Neural cell (in vitro differentiated cells): ENCODE results near the gene ARF1. TPM values are rescaled to one million over a fixed set of nuclear protein-coding genes. Genes with fewer than 3 reads are reported as not detected.

Source experiments
- H2AFZ ChIP-seq: fragments of 200-600, 300-800 bp; sonication (generic), shearing (Covaris generic); 2 replicates; pipeline ENCODE4 v1.6.0; 2014; ENCODE audit warnings: low read depth, mild to moderate bottlenecking, antibody characterized with exemption, low read length, moderate library complexity
- H3F3A ChIP-seq: fragments of 200-600 bp; shearing (Covaris generic); 2 replicates; pipeline ENCODE4 v1.6.1; 2016; ENCODE audit warnings: mild to moderate bottlenecking, moderate library complexity, mixed read lengths, antibody characterized with exemption, low read length; ENCODE audit not compliant: insufficient read depth, poor library complexity, severe bottlenecking
- H3K27ac ChIP-seq: fragments of 200-600, 300-800 bp; sonication (generic), shearing (Covaris generic); 2 replicates; pipeline ENCODE4 v1.5.1; 2014; ENCODE audit warnings: mild to moderate bottlenecking, low read length, moderate library complexity
- H3K27me3 ChIP-seq: fragments of 300-800, 200-600 bp; sonication (generic), shearing (Covaris generic); 2 replicates; pipeline ENCODE4 v1.6.0; 2014; ENCODE audit warnings: mild to moderate bottlenecking, low read depth, low read length, moderate library complexity; ENCODE audit not compliant: insufficient read depth
- H3K36me3 ChIP-seq: fragments of 300-800, 200-600 bp; sonication (generic), shearing (Covaris generic); 2 replicates; pipeline ENCODE4 v1.5.1; 2014; ENCODE audit warnings: mild to moderate bottlenecking, antibody characterized with exemption, low read length, moderate library complexity; ENCODE audit not compliant: insufficient read depth
- H3K4me2 ChIP-seq: fragments of 300-800, 200-600 bp; sonication (generic), shearing (Covaris generic); 2 replicates; pipeline ENCODE4 v1.6.0; 2014; ENCODE audit warnings: mild to moderate bottlenecking, low read length
- H3K4me3 ChIP-seq: fragments of 300-800, 200-600 bp; sonication (generic), shearing (Covaris generic); 2 replicates; pipeline ENCODE4 v1.5.1; 2014; ENCODE audit warnings: mild to moderate bottlenecking, low read length, moderate library complexity
- H3K79me2 ChIP-seq: fragments of 200-600 bp; shearing (Covaris generic); replicated peaks from 2 replicates; pipeline ENCODE4 v1.6.0; 2014; ENCODE audit warnings: mild to moderate bottlenecking, low read length, moderate library complexity; ENCODE audit not compliant: insufficient read depth
- H3K9ac ChIP-seq: fragments of 300-800, 200-600 bp; sonication (generic), shearing (Covaris generic); 2 replicates; pipeline ENCODE4 v1.6.1; 2016; ENCODE audit warnings: mild to moderate bottlenecking, low read length, mixed read lengths
- H3K9me2 ChIP-seq: fragments of 200-600 bp; shearing (Covaris generic); 2 replicates; pipeline ENCODE4 v1.6.1; 2016; ENCODE audit warnings: mild to moderate bottlenecking, low read length, mixed read lengths; ENCODE audit not compliant: insufficient read depth
- H3K9me3 ChIP-seq: fragments of 200-600, 300-800 bp; sonication (generic), shearing (Covaris generic); 2 replicates; pipeline ENCODE4 v1.6.1; 2016; ENCODE audit warnings: mild to moderate bottlenecking, mixed run types, low read length, moderate library complexity, mixed read lengths
- H4K20me1 ChIP-seq: fragments of 200-600 bp; shearing (Covaris generic); 2 replicates; pipeline ENCODE4 v1.6.1; 2016; ENCODE audit warnings: mild to moderate bottlenecking, mixed run types; ENCODE audit not compliant: insufficient read depth
- CTCF ChIP-seq: fragments of 450-650 bp; IDR thresholded peaks from 2 replicates; pipeline ENCODE4 v1.5.1; 2014; ENCODE audit warnings: antibody characterized with exemption, mild to moderate bottlenecking, moderate library complexity; ENCODE audit not compliant: poor library complexity, severe bottlenecking
- EP300 ChIP-seq: fragments of 450-650 bp; conservative IDR thresholded peaks from 2 replicates; pipeline ENCODE4 v1.6.1; 2014; ENCODE audit warnings: antibody characterized with exemption, mild to moderate bottlenecking, moderate library complexity; ENCODE audit not compliant: poor library complexity, severe bottlenecking
- EZH2 ChIP-seq: fragments of 200-600, 300-800 bp; shearing (Covaris generic), sonication (generic); IDR thresholded peaks from 2 replicates; pipeline ENCODE4 v1.6.1; 2014; ENCODE audit warnings: antibody characterized with exemption, low read length, borderline replicate concordance, mild to moderate bottlenecking; ENCODE audit not compliant: insufficient read depth, poor library complexity, severe bottlenecking
- MXI1 ChIP-seq: fragments of 450-650 bp; conservative IDR thresholded peaks from 2 replicates; pipeline ENCODE4 v1.6.1; 2014; ENCODE audit warnings: antibody characterized with exemption, mild to moderate bottlenecking; ENCODE audit not compliant: poor library complexity, severe bottlenecking
- POLR2AphosphoS5 ChIP-seq: IDR thresholded peaks from 2 replicates; pipeline ENCODE4 v1.6.1; 2012
- RAD21 ChIP-seq: fragments of 450-650 bp; conservative IDR thresholded peaks from 2 replicates; pipeline ENCODE4 v1.6.1; 2014; ENCODE audit warnings: antibody characterized with exemption, mild to moderate bottlenecking, moderate library complexity
- REST ChIP-seq: IDR thresholded peaks from 2 replicates; pipeline ENCODE4 v1.6.1; 2012; ENCODE audit warnings: borderline replicate concordance
- SMC3 ChIP-seq: fragments of 450-650 bp; conservative IDR thresholded peaks from 2 replicates; pipeline ENCODE4 v1.6.1; 2014; ENCODE audit warnings: antibody characterized with exemption, mild to moderate bottlenecking, moderate library complexity; ENCODE audit not compliant: poor library complexity
- TAF1 ChIP-seq: IDR thresholded peaks from 2 replicates; pipeline ENCODE4 v1.6.1; 2012; ENCODE audit warnings: low read depth
- polyA plus RNA-seq: library from polyadenylated mRNA; depleted of rRNA; stranded (reverse); fragments of >200 nt; gene quantifications from 2 replicates; pipeline ENCODE4 v1.2.3, GENCODE V29; 2014

Gene ARF1
- polyA plus RNA-seq, 1 donor from 2014 or later = 168 TPM

GRCh38 chr1:228066416-228066815, 16.1 kb upstream of the ARF1 start:
- TF ChIP-seq RAD21 = no peak
- no peak for TF ChIP-seq MXI1
- TF ChIP-seq EP300 = no peak
- TF ChIP-seq CTCF = no peak
- TF ChIP-seq POLR2AphosphoS5 = no peak
- no peak for TF ChIP-seq TAF1
- no peak for TF ChIP-seq SMC3
- TF ChIP-seq EZH2 = no peak
- TF ChIP-seq REST = no peak
- Histone ChIP-seq H4K20me1 (no peaks in the 10 kb centered on the region), H3K36me3 (no peaks in the 10 kb centered on the region), H3K27ac (no peak overlapping the region), H3K9ac (no peak overlapping the region), H2AFZ (no peak overlapping the region), H3K4me3 (no peak overlapping the region), H3K27me3 (peaks cover 44% of the 10 kb centered on the region), H3F3A (no peaks in the 10 kb centered on the region), H3K4me2 (no peak overlapping the region), H3K9me2 (no peaks in the 10 kb centered on the region), H3K9me3 (no peaks in the 10 kb centered on the region), H3K79me2 (no peaks in the 10 kb centered on the region)

- Histone ChIP-seq H3K9me3 (no peaks in the 10 kb centered on the region), H3K9me2 (no peaks in the 10 kb centered on the region), H3K79me2 (no peaks in the 10 kb centered on the region), H3K9ac (no peak overlapping the region), H3K36me3 (no peaks in the 10 kb centered on the region), H4K20me1 (no peaks in the 10 kb centered on the region), H3K27me3 (peaks cover 44% of the 10 kb centered on the region), H3K4me3 (no peak overlapping the region), H3K27ac (no peak overlapping the region), H3F3A (no peaks in the 10 kb centered on the region), H3K4me2 (no peak overlapping the region), H2AFZ (no peak overlapping the region)
- TF ChIP-seq RAD21 (no peak), SMC3 (no peak), MXI1 (no peak), REST (no peak), EP300 (no peak), POLR2AphosphoS5 (no peak), EZH2 (no peak), TAF1 (no peak), CTCF (no peak)
Observed at GRCh38 chr1:228066891-228067654, 15.4 kb upstream of the ARF1 start.
